ENCODE measurements around the gene TENM4. TPM values are rescaled to one million over a fixed set of nuclear protein-coding genes. Genes with fewer than 3 reads are reported as not detected.

TENM4 gene
- total and polyA plus RNA-seq, 4 experiments from 2014 or later = 0.25 to 0.28 TPM; not detected in 2

- H3K9me3 Mint-ChIP-seq = peaks cover 0 to 9% (median 3%) of the 10 kb centered on the region in 8 donors
- Histone ChIP-seq H3K27ac (ENCODE audit: low read depth, low read length) (no peak overlapping the region), H3K4me1 (ENCODE audit: insufficient read depth, low read length) (no peaks in the 10 kb centered on the region), H3K27me3 (ENCODE audit: insufficient read depth, low read length) (no peaks in the 10 kb centered on the region), H3K36me3 (ENCODE audit: insufficient read depth, low read length) (no peaks in the 10 kb centered on the region), H3K4me3 (ENCODE audit: low read length in 2 of 2) (no peak overlapping the region), H3K9me3 (ENCODE audit: control insufficient read depth in 1 of 2, low read length in 2 of 2) (no peaks in the 10 kb centered on the region)
- no peaks in the 10 kb centered on the region for H3K4me1 Mint-ChIP-seq
- H3K4me3 Mint-ChIP-seq = no peak overlapping the region
- ChIA-PET CTCF (ENCODE audit: partially characterized antibody) (no interaction called here), POLR2A (ENCODE audit: partially characterized antibody) (no interaction called here)
- no peak for DNase-seq
- H3K27ac Mint-ChIP-seq = no peak overlapping the region
- H3K27me3 Mint-ChIP-seq = no peaks in the 10 kb centered on the region
- no peaks in the 10 kb centered on the region for H3K36me3 Mint-ChIP-seq
- intact Hi-C loops (cut with micrococcal nuclease) = no loop called here
Observed at GRCh38 chr11:79418241-79418640, 22.6 kb downstream of the TENM4 start.

GRCh38 chr11:79417069-79417920 lies 23.5 kb downstream of the TENM4 start:
- peaks cover 0 to 9% (median 3%) of the 10 kb centered on the region in 8 donors for H3K9me3 Mint-ChIP-seq
- Histone ChIP-seq H3K4me3 (ENCODE audit: low read length in 2 of 2) (no peak overlapping the region), H3K36me3 (ENCODE audit: insufficient read depth, low read length) (no peaks in the 10 kb centered on the region), H3K9me3 (ENCODE audit: control insufficient read depth in 1 of 2, low read length in 2 of 2) (no peaks in the 10 kb centered on the region), H3K4me1 (ENCODE audit: insufficient read depth, low read length) (no peaks in the 10 kb centered on the region), H3K27me3 (ENCODE audit: insufficient read depth, low read length) (no peaks in the 10 kb centered on the region), H3K27ac (ENCODE audit: low read depth, low read length) (no peak overlapping the region)
- intact Hi-C loops (cut with micrococcal nuclease) = no loop called here
- no peak for DNase-seq
- no peaks in the 10 kb centered on the region for H3K27me3 Mint-ChIP-seq
- POLR2A ChIA-PET (ENCODE audit: partially characterized antibody) = no interaction called here
- no peaks in the 10 kb centered on the region for H3K4me1 Mint-ChIP-seq
- no peaks in the 10 kb centered on the region for H3K36me3 Mint-ChIP-seq
- no peak overlapping the region for H3K27ac Mint-ChIP-seq
- CTCF ChIA-PET (ENCODE audit: partially characterized antibody) = no interaction called here
- no peak overlapping the region for H3K4me3 Mint-ChIP-seq

- no peaks in the 10 kb centered on the region for H3K36me3 Mint-ChIP-seq
- ChIA-PET POLR2A (ENCODE audit: partially characterized antibody) (no interaction called here), CTCF (ENCODE audit: partially characterized antibody) (no interaction called here)
- peaks cover 0 to 7% (median 4%) of the 10 kb centered on the region in 8 donors for H3K9me3 Mint-ChIP-seq
- Histone ChIP-seq H3K4me3 (ENCODE audit: low read length in 2 of 2) (no peak overlapping the region), H3K4me1 (ENCODE audit: insufficient read depth, low read length) (no peaks in the 10 kb centered on the region), H3K27me3 (ENCODE audit: insufficient read depth, low read length) (no peaks in the 10 kb centered on the region), H3K36me3 (ENCODE audit: insufficient read depth, low read length) (no peaks in the 10 kb centered on the region), H3K9me3 (ENCODE audit: control insufficient read depth in 1 of 2, low read length in 2 of 2) (no peaks in the 10 kb centered on the region), H3K27ac (ENCODE audit: low read depth, low read length) (no peak overlapping the region)
- DNase-seq = no peak
- H3K4me3 Mint-ChIP-seq = no peak overlapping the region
- no peaks in the 10 kb centered on the region for H3K4me1 Mint-ChIP-seq
- peaks cover 0 to 1% of the 10 kb centered on the region in 2 donors for H3K27me3 Mint-ChIP-seq
- H3K27ac Mint-ChIP-seq = no peak overlapping the region
- intact Hi-C loops (cut with micrococcal nuclease) = no loop called here
Observed at GRCh38 chr11:79415912-79416311, 24.9 kb downstream of the TENM4 start.

- no peaks in the 10 kb centered on the region for H3K4me1 Mint-ChIP-seq
- H3K27ac Mint-ChIP-seq = no peak overlapping the region
- no peaks in the 10 kb centered on the region for H3K4me1 ChIP-seq (ENCODE audit: insufficient read depth, low read length)
- H3K4me3 ChIP-seq (ENCODE audit: low read length in 2 of 2) = no peak overlapping the region
- H3K27me3 ChIP-seq (ENCODE audit: insufficient read depth, low read length) = no peaks in the 10 kb centered on the region
- ChIA-PET CTCF (ENCODE audit: partially characterized antibody) (no interaction called here), POLR2A (ENCODE audit: partially characterized antibody) (no interaction called here)
- intact Hi-C loops (cut with micrococcal nuclease) = no loop called here
- no peak for DNase-seq
- H3K9me3 ChIP-seq (ENCODE audit: control insufficient read depth in 1 of 2, low read length in 2 of 2) = no peaks in the 10 kb centered on the region
- H3K36me3 Mint-ChIP-seq = no peaks in the 10 kb centered on the region
- H3K27me3 Mint-ChIP-seq = peaks cover 0 to 1% of the 10 kb centered on the region in 2 donors
- H3K9me3 Mint-ChIP-seq = peaks cover 0 to 7% (median 5%) of the 10 kb centered on the region in 8 donors
- H3K27ac ChIP-seq (ENCODE audit: low read depth, low read length) = no peak overlapping the region
- H3K4me3 Mint-ChIP-seq = no peak overlapping the region
- H3K36me3 ChIP-seq (ENCODE audit: insufficient read depth, low read length) = no peaks in the 10 kb centered on the region
Observed at GRCh38 chr11:79415411-79415810, 25.4 kb downstream of the TENM4 start.

- ChIA-PET CTCF (ENCODE audit: partially characterized antibody) (no interaction called here), POLR2A (ENCODE audit: partially characterized antibody) (no interaction called here)
- H3K4me1 ChIP-seq (ENCODE audit: insufficient read depth, low read length) = no peaks in the 10 kb centered on the region
- H3K36me3 ChIP-seq (ENCODE audit: insufficient read depth, low read length) = no peaks in the 10 kb centered on the region
- Mint-ChIP-seq H3K9me3 (peaks cover 0 to 7% (median 5%) of the 10 kb centered on the region in 8 donors), H3K27ac (no peak overlapping the region), H3K27me3 (peaks cover 0 to 1% of the 10 kb centered on the region in 2 donors), H3K36me3 (no peaks in the 10 kb centered on the region), H3K4me3 (no peak overlapping the region), H3K4me1 (no peaks in the 10 kb centered on the region)
- H3K9me3 ChIP-seq (ENCODE audit: control insufficient read depth in 1 of 2, low read length in 2 of 2) = no peaks in the 10 kb centered on the region
- no peaks in the 10 kb centered on the region for H3K27me3 ChIP-seq (ENCODE audit: insufficient read depth, low read length)
- H3K27ac ChIP-seq (ENCODE audit: low read depth, low read length) = no peak overlapping the region
- intact Hi-C loops (cut with micrococcal nuclease) = no loop called here
- H3K4me3 ChIP-seq (ENCODE audit: low read length in 2 of 2) = no peak overlapping the region
- no peak for DNase-seq
Observed at GRCh38 chr11:79414644-79415317, 26.0 kb downstream of the TENM4 start.

- Histone ChIP-seq H3K9me3 (ENCODE audit: control insufficient read depth in 1 of 2, low read length in 2 of 2) (no peaks in the 10 kb centered on the region), H3K27me3 (ENCODE audit: insufficient read depth, low read length) (no peaks in the 10 kb centered on the region), H3K4me1 (ENCODE audit: insufficient read depth, low read length) (no peaks in the 10 kb centered on the region), H3K4me3 (ENCODE audit: low read length in 2 of 2) (no peak overlapping the region), H3K27ac (ENCODE audit: low read depth, low read length) (no peak overlapping the region), H3K36me3 (ENCODE audit: insufficient read depth, low read length) (no peaks in the 10 kb centered on the region)
- H3K4me3 Mint-ChIP-seq = no peak overlapping the region
- no peaks in the 10 kb centered on the region for H3K4me1 Mint-ChIP-seq
- H3K27me3 Mint-ChIP-seq = peaks cover 0 to 1% of the 10 kb centered on the region in 2 donors
- H3K36me3 Mint-ChIP-seq = no peaks in the 10 kb centered on the region
- ChIA-PET CTCF (ENCODE audit: partially characterized antibody) (no interaction called here), POLR2A (ENCODE audit: partially characterized antibody) (no interaction called here)
- H3K27ac Mint-ChIP-seq = no peak overlapping the region
- DNase-seq = no peak
- H3K9me3 Mint-ChIP-seq = peaks cover 0 to 7% (median 5%) of the 10 kb centered on the region in 8 donors
- intact Hi-C loops (cut with micrococcal nuclease) = no loop called here
Observed at GRCh38 chr11:79414041-79414440, 26.8 kb downstream of the TENM4 start.

- no peaks in the 10 kb centered on the region for H3K9me3 ChIP-seq (ENCODE audit: control insufficient read depth in 1 of 2, low read length in 2 of 2)
- H3K36me3 ChIP-seq (ENCODE audit: insufficient read depth, low read length) = no peaks in the 10 kb centered on the region
- H3K27me3 ChIP-seq (ENCODE audit: insufficient read depth, low read length) = no peaks in the 10 kb centered on the region
- ChIA-PET CTCF (ENCODE audit: partially characterized antibody) (no interaction called here), POLR2A (ENCODE audit: partially characterized antibody) (no interaction called here)
- intact Hi-C loops (cut with micrococcal nuclease) = no loop called here
- no peak overlapping the region for H3K4me3 Mint-ChIP-seq
- peaks cover 0 to 9% (median 4%) of the 10 kb centered on the region in 8 donors for H3K9me3 Mint-ChIP-seq
- H3K27me3 Mint-ChIP-seq = peaks cover 0 to 1% of the 10 kb centered on the region in 2 donors
- no peak overlapping the region for H3K4me3 ChIP-seq (ENCODE audit: low read length in 2 of 2)
- no peaks in the 10 kb centered on the region for H3K4me1 Mint-ChIP-seq
- DNase-seq = no peak
- H3K27ac ChIP-seq (ENCODE audit: low read depth, low read length) = no peak overlapping the region
- H3K27ac Mint-ChIP-seq = no peak overlapping the region
- no peaks in the 10 kb centered on the region for H3K36me3 Mint-ChIP-seq
- no peaks in the 10 kb centered on the region for H3K4me1 ChIP-seq (ENCODE audit: insufficient read depth, low read length)
Observed at GRCh38 chr11:79413268-79413667, 27.6 kb downstream of the TENM4 start.

Data from CD4-positive, alpha-beta memory T cell (primary cell).